Limb (tissue), 2 donors: ENCODE measurements around the gene KIF26B.
"Not testable (repeated sequence)": the region's sequence is repeated elsewhere in the genome, so short reads cannot be mapped to it uniquely, and the experiment has no call there.

Experiments
- DNase-seq, 2 donors: peaks; one replicate each; pipeline ENCODE4 v3.0.0-alpha.2; 2016; ENCODE audit errors: extremely low spot score in 2 of 2

The KIF26B gene

GRCh38 chr1:245319094-245319493, 164.3 kb downstream of the KIF26B start:
- no peak for DNase-seq

GRCh38 chr1:245322673-245323072, 167.9 kb downstream of the KIF26B start:
- no peak for DNase-seq

GRCh38 chr1:245323765-245324164, 169.0 kb downstream of the KIF26B start:
- DNase-seq: not testable (repeated sequence)

GRCh38 chr1:245325922-245326795, 171.4 kb downstream of the KIF26B start:
- DNase-seq: no peak

GRCh38 chr1:245327360-245327759, 172.6 kb downstream of the KIF26B start:
- DNase-seq: no peak

- DNase-seq: no peak
Measured at GRCh38 chr1:245327842-245328241, 173.1 kb downstream of the KIF26B start.

- no peak for DNase-seq
Measured at GRCh38 chr1:245330951-245331350, 176.2 kb downstream of the KIF26B start.

GRCh38 chr1:245332085-245332484, 177.3 kb downstream of the KIF26B start:
- no peak for DNase-seq

- no peak for DNase-seq
Measured at GRCh38 chr1:245332513-245332912, 177.7 kb downstream of the KIF26B start.

GRCh38 chr1:245334235-245334634, 179.4 kb downstream of the KIF26B start:
- DNase-seq: no peak

GRCh38 chr1:245334827-245335490, 180.2 kb downstream of the KIF26B start:
- no peak for DNase-seq

- not testable (repeated sequence) for DNase-seq
Measured at GRCh38 chr1:245335684-245336083, 180.9 kb downstream of the KIF26B start.

- no peak for DNase-seq
Measured at GRCh38 chr1:245336149-245336983, 181.6 kb downstream of the KIF26B start.

- not testable (repeated sequence) for DNase-seq
Measured at GRCh38 chr1:245336984-245337355, 182.2 kb downstream of the KIF26B start.

- no peak for DNase-seq
Measured at GRCh38 chr1:245337829-245338484, 183.2 kb downstream of the KIF26B start.

GRCh38 chr1:245338485-245338877, 183.7 kb downstream of the KIF26B start:
- DNase-seq: no peak

GRCh38 chr1:245341743-245342142, 187.0 kb downstream of the KIF26B start:
- no peak for DNase-seq

GRCh38 chr1:245345191-245345884, 190.6 kb downstream of the KIF26B start:
- no peak for DNase-seq

GRCh38 chr1:245348626-245349025, 193.8 kb downstream of the KIF26B start:
- DNase-seq: no peak

- DNase-seq: no peak
Measured at GRCh38 chr1:245353411-245353810, 198.6 kb downstream of the KIF26B start.
